HepG2 (cell line): ENCODE measurements around the gene DNAJB12. TPM values are rescaled to one million over a fixed set of nuclear protein-coding genes. Genes with fewer than 3 reads are reported as not detected.

Source experiments
- ATF7 ChIP-seq, 2 experiments: fragments of 450-650 bp in 1 of 2; sonication (generic) in 1 of 2; formaldehyde crosslinking in 1 of 2; IDR thresholded peaks; 2 replicates each; pipeline versions ENCODE4 v1.4.0 to v1.6.1; 2016 to 2020; ENCODE audit warnings: antibody characterized with exemption in 1 of 2, mild to moderate bottlenecking in 1 of 2, missing genetic modification reagents in 1 of 2
- EZH2 ChIP-seq: conservative IDR thresholded peaks from 2 replicates; pipeline ENCODE4 v1.6.1; 2012; ENCODE audit warnings: mild to moderate bottlenecking, low read depth, low read length, moderate library complexity
- FIP1L1 ChIP-seq: fragments of 200-400 bp; formaldehyde crosslinking; IDR thresholded peaks from 2 replicates; pipeline ENCODE4 v1.6.1; 2018; ENCODE audit warnings: low read depth, mild to moderate bottlenecking, low read length, moderate library complexity, borderline replicate concordance; ENCODE audit not compliant: insufficient read depth
- FOSL2 ChIP-seq: sonication (generic); formaldehyde crosslinking; IDR thresholded peaks from 2 replicates; pipeline ENCODE4 v1.4.0; 2020; ENCODE audit warnings: missing genetic modification reagents
- HES4 ChIP-seq: sonication (generic); formaldehyde crosslinking; IDR thresholded peaks from 2 replicates; pipeline ENCODE4 v1.9.0; 2021; ENCODE audit warnings: mild to moderate bottlenecking, missing genetic modification reagents, borderline replicate concordance
- HNRNPK ChIP-seq: fragments of 200-400 bp; formaldehyde crosslinking; IDR thresholded peaks from 2 replicates; pipeline ENCODE4 v1.6.1; 2018; ENCODE audit warnings: low read length, low read depth, moderate library complexity, mild to moderate bottlenecking; ENCODE audit not compliant: poor library complexity, severe bottlenecking
- HOXA3 ChIP-seq: sonication (generic); formaldehyde crosslinking; IDR thresholded peaks from 2 replicates; pipeline ENCODE4 v1.5.0; 2020; ENCODE audit warnings: missing genetic modification reagents
- HOXA5 ChIP-seq: sonication (generic); formaldehyde crosslinking; IDR thresholded peaks from 2 replicates; pipeline ENCODE4 v1.4.0; 2020; ENCODE audit warnings: missing genetic modification reagents
- HOXA7 ChIP-seq: sonication (generic); formaldehyde crosslinking; IDR thresholded peaks from 2 replicates; pipeline ENCODE4 v1.8.1; 2022; ENCODE audit warnings: mild to moderate bottlenecking, missing genetic modification reagents, moderate library complexity
- PLRG1 ChIP-seq: fragments of 450-650 bp; conservative IDR thresholded peaks from 2 replicates; pipeline ENCODE4 v1.6.1; 2016
- TAF15 ChIP-seq: fragments of 200-400 bp; formaldehyde crosslinking; IDR thresholded peaks from one replicate; pipeline ENCODE4 v1.6.1; 2018; ENCODE audit warnings: mild to moderate bottlenecking, low read depth, low read length; ENCODE audit not compliant: poor library complexity, severe bottlenecking
- ZNF317 ChIP-seq: sonication (generic); formaldehyde crosslinking; IDR thresholded peaks from 2 replicates; pipeline ENCODE4 v1.5.0; 2020; ENCODE audit warnings: mild to moderate bottlenecking, missing genetic modification reagents
- ZNF354B ChIP-seq: sonication (generic); formaldehyde crosslinking; IDR thresholded peaks from 2 replicates; pipeline ENCODE4 v1.8.0; 2022; ENCODE audit warnings: mild to moderate bottlenecking, missing genetic modification reagents
- ZNF468 ChIP-seq: sonication (generic); formaldehyde crosslinking; IDR thresholded peaks from 2 replicates; pipeline ENCODE4 v1.8.0; 2022; ENCODE audit warnings: mild to moderate bottlenecking, moderate library complexity, missing genetic modification reagents
- ZNF644 ChIP-seq: IDR thresholded peaks from 2 replicates; pipeline ENCODE4 v1.6.1; 2016; ENCODE audit warnings: low read depth
- polyA plus RNA-seq, 8 experiments: library from polyadenylated mRNA; depleted of rRNA in 3 of 8; stranded (reverse) in 7 of 8; unstranded in 1 of 8; fragments of >200 nt; fragmentation: Illumina TruSeq in 4 of 8; extraction: Trizol in 4 of 8; gene quantifications; 2 replicates each; pipeline versions ENCODE4 v1.2.1 to v1.2.3, GENCODE V29; 2011 to 2016; ENCODE audit warnings: low read depth in 4 of 8, missing spikeins in 1 of 8, mixed read lengths in 1 of 8; ENCODE audit not compliant: insufficient read depth in 1 of 8
- total RNA-seq, 5 experiments: library from RNA; depleted of rRNA; stranded (reverse); fragments of >200 nt; fragmentation: Illumina TruSeq; extraction: Trizol; gene quantifications; 2 replicates each; pipeline ENCODE4 v1.2.3, GENCODE V29; 2016; ENCODE audit warnings: low read depth in 1 of 5
- TF ChIP-seq, protein P1 (sequence below): IDR thresholded peaks from 2 replicates; pipeline ENCODE4 v1.6.1; 2012; ENCODE audit warnings: low read length, improper control_type of control experiment
- TF ChIP-seq, protein P2 (sequence below): sonication (generic); formaldehyde crosslinking; IDR thresholded peaks from 2 replicates; pipeline ENCODE4 v1.5.0; 2020; ENCODE audit warnings: missing genetic modification reagents
- TF ChIP-seq, protein P3 (sequence below): sonication (generic); formaldehyde crosslinking; IDR thresholded peaks from 2 replicates; pipeline ENCODE4 v1.5.0; 2020; ENCODE audit warnings: mild to moderate bottlenecking, missing genetic modification reagents, moderate library complexity
- TF ChIP-seq, protein P4 (sequence below): sonication (generic); formaldehyde crosslinking; conservative IDR thresholded peaks from 2 replicates; pipeline ENCODE4 v1.8.0; 2022; ENCODE audit warnings: low read depth, missing genetic modification reagents
- TF ChIP-seq, protein P5 (sequence below): sonication (generic); formaldehyde crosslinking; conservative IDR thresholded peaks from 2 replicates; pipeline ENCODE4 v1.8.1; 2023; ENCODE audit warnings: missing genetic modification reagents

Gene DNAJB12
- total and polyA plus RNA-seq, 2 of the 13 experiments (the other 11 are each of a cell fraction or from before 2014, with no cell fraction given), result 10.8 to 18.2 TPM

DNA sequence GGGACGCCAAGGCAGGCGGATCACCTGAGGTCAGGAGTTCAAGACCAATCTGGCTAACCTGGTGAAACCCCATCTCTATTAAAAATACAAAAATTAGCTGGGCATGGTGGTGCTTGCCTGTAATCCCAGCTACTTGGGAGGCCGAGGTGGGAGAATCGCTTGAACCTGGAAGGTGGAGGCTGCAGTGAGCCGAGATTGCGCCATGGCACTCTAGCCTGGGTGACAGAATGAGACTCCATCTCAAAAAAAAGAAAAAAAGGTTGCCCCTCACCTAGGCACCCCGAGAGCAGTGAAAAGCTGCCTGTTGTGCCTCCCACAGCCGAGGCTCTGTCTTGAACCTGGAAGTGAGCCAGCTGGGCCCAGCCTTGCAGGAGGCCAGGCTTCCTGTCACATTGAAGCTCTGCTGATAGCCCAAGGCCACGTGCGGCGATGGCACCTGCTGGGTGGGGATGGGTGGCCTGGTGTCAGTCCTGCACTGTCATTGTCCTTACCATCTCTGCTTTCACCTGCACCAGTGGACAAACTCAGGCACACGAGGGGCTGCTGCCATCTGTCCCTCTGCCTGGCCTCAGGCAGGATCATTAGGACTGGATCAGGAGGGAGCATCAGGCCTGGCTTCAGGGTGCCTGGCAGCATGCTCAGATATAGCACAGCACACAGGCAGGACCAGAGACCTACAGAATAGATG, 37.8 kb downstream of the DNAJB12 start (continued):
- TF ChIP-seq, protein P1, sequence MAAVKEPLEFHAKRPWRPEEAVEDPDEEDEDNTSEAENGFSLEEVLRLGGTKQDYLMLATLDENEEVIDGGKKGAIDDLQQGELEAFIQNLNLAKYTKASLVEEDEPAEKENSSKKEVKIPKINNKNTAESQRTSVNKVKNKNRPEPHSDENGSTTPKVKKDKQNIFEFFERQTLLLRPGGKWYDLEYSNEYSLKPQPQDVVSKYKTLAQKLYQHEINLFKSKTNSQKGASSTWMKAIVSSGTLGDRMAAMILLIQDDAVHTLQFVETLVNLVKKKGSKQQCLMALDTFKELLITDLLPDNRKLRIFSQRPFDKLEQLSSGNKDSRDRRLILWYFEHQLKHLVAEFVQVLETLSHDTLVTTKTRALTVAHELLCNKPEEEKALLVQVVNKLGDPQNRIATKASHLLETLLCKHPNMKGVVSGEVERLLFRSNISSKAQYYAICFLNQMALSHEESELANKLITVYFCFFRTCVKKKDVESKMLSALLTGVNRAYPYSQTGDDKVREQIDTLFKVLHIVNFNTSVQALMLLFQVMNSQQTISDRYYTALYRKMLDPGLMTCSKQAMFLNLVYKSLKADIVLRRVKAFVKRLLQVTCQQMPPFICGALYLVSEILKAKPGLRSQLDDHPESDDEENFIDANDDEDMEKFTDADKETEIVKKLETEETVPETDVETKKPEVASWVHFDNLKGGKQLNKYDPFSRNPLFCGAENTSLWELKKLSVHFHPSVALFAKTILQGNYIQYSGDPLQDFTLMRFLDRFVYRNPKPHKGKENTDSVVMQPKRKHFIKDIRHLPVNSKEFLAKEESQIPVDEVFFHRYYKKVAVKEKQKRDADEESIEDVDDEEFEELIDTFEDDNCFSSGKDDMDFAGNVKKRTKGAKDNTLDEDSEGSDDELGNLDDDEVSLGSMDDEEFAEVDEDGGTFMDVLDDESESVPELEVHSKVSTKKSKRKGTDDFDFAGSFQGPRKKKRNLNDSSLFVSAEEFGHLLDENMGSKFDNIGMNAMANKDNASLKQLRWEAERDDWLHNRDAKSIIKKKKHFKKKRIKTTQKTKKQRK, result no peak
- TF ChIP-seq ZNF354B (CRISPR knock-in tag) (no peak), ZNF644 (peak; percentile 89), FOSL2 (CRISPR knock-in tag) (peak; percentile 63), FIP1L1 (no peak), EZH2 (no peak), TAF15 (no peak), HNRNPK (no peak), HOXA5 (CRISPR knock-in tag) (no peak; the same call in 1 of the 2 replicates), HOXA3 (CRISPR knock-in tag) (peak; percentile 87), ZNF468 (CRISPR knock-in tag) (no peak), HES4 (CRISPR knock-in tag) (peak; percentile 33; the same call in 1 of the 2 replicates), PLRG1 (no peak), ZNF317 (CRISPR knock-in tag) (peak; percentile 94), HOXA7 (CRISPR knock-in tag) (no peak), ATF7 (IDR thresholded peaks at IDR 0.05) (no peak), ATF7 (CRISPR knock-in tag; IDR thresholded peaks at IDR 0.05) (no peak)
- TF ChIP-seq, protein P2, sequence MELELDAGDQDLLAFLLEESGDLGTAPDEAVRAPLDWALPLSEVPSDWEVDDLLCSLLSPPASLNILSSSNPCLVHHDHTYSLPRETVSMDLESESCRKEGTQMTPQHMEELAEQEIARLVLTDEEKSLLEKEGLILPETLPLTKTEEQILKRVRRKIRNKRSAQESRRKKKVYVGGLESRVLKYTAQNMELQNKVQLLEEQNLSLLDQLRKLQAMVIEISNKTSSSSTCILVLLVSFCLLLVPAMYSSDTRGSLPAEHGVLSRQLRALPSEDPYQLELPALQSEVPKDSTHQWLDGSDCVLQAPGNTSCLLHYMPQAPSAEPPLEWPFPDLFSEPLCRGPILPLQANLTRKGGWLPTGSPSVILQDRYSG (CRISPR knock-in tag), result peak; percentile 57; the same call in 1 of the 2 replicates
- TF ChIP-seq, protein P3, sequence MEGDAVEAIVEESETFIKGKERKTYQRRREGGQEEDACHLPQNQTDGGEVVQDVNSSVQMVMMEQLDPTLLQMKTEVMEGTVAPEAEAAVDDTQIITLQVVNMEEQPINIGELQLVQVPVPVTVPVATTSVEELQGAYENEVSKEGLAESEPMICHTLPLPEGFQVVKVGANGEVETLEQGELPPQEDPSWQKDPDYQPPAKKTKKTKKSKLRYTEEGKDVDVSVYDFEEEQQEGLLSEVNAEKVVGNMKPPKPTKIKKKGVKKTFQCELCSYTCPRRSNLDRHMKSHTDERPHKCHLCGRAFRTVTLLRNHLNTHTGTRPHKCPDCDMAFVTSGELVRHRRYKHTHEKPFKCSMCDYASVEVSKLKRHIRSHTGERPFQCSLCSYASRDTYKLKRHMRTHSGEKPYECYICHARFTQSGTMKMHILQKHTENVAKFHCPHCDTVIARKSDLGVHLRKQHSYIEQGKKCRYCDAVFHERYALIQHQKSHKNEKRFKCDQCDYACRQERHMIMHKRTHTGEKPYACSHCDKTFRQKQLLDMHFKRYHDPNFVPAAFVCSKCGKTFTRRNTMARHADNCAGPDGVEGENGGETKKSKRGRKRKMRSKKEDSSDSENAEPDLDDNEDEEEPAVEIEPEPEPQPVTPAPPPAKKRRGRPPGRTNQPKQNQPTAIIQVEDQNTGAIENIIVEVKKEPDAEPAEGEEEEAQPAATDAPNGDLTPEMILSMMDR, result peak; percentile 38; the same call in 1 of the 2 replicates
- TF ChIP-seq, protein P4, sequence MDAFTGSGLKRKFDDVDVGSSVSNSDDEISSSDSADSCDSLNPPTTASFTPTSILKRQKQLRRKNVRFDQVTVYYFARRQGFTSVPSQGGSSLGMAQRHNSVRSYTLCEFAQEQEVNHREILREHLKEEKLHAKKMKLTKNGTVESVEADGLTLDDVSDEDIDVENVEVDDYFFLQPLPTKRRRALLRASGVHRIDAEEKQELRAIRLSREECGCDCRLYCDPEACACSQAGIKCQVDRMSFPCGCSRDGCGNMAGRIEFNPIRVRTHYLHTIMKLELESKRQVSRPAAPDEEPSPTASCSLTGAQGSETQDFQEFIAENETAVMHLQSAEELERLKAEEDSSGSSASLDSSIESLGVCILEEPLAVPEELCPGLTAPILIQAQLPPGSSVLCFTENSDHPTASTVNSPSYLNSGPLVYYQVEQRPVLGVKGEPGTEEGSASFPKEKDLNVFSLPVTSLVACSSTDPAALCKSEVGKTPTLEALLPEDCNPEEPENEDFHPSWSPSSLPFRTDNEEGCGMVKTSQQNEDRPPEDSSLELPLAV (CRISPR knock-in tag), result no peak
- TF ChIP-seq, protein P5, sequence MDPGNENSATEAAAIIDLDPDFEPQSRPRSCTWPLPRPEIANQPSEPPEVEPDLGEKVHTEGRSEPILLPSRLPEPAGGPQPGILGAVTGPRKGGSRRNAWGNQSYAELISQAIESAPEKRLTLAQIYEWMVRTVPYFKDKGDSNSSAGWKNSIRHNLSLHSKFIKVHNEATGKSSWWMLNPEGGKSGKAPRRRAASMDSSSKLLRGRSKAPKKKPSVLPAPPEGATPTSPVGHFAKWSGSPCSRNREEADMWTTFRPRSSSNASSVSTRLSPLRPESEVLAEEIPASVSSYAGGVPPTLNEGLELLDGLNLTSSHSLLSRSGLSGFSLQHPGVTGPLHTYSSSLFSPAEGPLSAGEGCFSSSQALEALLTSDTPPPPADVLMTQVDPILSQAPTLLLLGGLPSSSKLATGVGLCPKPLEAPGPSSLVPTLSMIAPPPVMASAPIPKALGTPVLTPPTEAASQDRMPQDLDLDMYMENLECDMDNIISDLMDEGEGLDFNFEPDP (CRISPR knock-in tag), result 0 out of 2 replicates have a peak, but pooled peaks have one; percentile 76
